NCI-H460 (cell line): ENCODE results near the gene TAS2R14. TPM values are rescaled to one million over a fixed set of nuclear protein-coding genes. Genes with fewer than 3 reads are reported as not detected.

Experiments
- DNase-seq: peaks from one replicate; pipeline ENCODE4 v3.0.0-alpha.2; 2016; ENCODE audit warnings: low read depth; ENCODE audit errors: extremely low read depth
- polyA plus RNA-seq: library from polyadenylated mRNA; depleted of rRNA; stranded (reverse); fragments of >200 nt; gene quantifications from 2 replicates; pipeline ENCODE4 v1.2.3, GENCODE V29; 2014; cell fraction: nucleus; rRNA removed
- total RNA-seq: library from RNA; depleted of rRNA; stranded (reverse); fragments of >200 nt; shearing (Covaris generic); gene quantifications from 2 replicates; pipeline ENCODE4 v1.2.3, GENCODE V29; 2014; rRNA removed

TAS2R14 gene, protein sequence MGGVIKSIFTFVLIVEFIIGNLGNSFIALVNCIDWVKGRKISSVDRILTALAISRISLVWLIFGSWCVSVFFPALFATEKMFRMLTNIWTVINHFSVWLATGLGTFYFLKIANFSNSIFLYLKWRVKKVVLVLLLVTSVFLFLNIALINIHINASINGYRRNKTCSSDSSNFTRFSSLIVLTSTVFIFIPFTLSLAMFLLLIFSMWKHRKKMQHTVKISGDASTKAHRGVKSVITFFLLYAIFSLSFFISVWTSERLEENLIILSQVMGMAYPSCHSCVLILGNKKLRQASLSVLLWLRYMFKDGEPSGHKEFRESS
- total RNA-seq, result 1.5 and 2.0 TPM in 2 replicates
- 2.2 and 5.4 TPM in 2 replicates for polyA plus RNA-seq

DNA sequence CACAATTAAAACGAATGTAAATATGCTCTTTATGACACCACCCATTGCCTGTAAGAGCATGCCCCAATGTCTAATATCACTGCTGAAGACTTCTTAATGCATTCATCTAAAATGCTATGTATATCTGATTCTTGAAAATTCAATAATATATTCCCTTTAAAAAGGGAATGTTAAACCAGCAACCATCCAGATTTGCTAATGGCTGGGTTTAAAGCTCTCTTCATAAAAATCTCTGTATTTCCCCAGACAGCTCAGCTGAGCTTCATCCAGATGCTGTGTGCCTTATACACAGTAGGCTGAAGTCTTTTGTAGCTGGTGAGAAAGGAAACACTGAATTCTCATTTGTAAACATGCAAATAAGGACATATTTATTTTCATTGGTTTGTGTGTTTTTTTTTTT is at the start of gene TAS2R14:
TAS2R14 (minus strand) TSS at position 101 of the 400 bp plus-strand sequence; CDS start at position 45, 56 bp downstream.
- DNase-seq, result no peak

DNA sequence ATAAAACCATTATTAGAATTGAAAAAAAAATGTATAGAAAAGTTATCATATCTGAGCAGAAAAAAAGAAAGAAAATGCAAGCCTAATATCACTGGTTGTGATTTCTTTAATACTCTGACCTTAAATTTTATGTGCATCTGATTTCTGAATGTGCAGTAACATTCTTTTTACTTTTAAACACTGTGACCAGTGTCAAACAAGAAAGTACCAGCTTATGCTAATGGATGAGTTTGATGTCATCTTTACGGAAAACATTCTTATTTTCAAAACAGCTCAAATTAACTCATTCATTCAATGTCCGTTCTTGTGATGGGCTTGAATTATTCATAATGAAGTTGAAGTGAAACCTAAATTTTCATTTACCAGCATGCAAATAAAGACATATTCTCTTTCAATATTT is 47.7 kb upstream of the TAS2R14 start, which contains the start of gene TAS2R50:
TAS2R50 (minus strand) TSS at position 101 of the 400 bp plus-strand sequence; CDS start at position 49, 52 bp downstream.
- DNase-seq, result no peak

DNA sequence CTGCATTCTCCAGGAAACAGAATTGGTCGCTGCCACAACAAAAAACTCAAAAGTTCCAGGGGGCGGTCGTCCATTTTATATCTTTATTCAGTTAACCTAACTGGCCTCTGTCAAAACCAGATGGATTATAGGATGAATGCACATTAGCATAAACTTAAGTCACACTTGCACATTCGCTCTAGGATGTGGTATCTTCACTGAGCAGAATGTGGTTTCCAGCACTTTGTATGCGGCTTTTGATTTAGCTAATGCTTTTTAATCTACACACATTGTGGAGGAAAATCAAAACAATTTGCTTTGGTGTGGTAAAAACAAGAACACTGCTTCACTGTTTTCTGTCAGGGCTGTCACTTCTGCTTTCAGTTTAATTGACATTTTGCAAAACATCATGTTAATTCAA is 43.2 kb upstream of the TAS2R14 start:
- no peak for DNase-seq

DNA sequence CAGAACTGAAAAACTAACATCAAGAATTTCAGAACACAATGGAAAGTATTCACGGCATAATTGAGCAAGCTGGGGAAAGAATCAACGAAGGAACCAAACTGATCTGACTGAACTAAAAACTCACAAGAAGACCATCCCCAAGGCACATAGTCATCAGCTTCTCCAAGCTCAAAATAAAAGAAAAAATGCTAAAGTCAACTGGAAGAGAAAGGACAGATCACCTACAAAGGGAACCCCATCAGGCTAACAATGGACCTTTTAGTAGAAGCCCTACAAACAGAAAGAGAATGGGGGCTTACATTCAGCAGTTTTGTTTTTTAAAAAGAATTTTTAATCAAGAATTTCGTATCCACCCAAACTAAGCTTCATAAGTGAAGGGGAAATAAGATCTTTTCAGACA is 35.9 kb upstream of the TAS2R14 start:
- DNase-seq, result no peak

DNA sequence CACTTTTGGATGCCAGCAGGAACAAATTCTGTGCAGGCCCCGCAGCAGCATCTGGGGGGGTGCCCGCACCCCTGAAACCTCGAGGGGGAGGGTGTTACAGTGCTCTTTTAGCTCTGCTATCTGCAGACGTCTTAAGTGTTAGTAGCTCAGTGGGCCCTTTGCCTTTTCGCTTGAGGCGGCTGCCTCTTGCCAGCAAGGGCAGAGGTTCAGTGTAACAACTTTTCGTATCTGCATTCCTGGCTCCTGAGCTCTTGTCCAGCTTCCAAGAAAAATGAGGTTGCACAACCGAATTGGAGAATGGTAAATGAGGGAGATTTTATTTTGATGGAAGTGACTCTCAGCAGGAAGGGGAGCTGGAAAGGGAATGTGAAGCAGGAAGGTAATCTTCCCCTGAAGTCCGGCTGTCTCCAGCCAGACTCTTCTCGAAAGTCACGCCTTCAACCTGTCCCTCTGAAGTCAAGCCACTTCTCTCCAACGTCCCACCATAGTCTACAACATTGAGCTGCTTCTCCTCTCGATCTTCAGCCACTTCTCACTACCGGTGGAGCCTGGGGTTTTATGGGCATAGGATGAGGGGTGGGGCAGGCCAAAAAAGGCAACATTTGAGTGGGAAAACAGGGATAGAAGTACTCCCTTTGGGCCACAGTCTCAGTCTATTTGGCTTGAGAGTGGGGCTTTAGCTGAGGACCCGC is 29.8 kb upstream of the TAS2R14 start:
- DNase-seq, result no peak

DNA sequence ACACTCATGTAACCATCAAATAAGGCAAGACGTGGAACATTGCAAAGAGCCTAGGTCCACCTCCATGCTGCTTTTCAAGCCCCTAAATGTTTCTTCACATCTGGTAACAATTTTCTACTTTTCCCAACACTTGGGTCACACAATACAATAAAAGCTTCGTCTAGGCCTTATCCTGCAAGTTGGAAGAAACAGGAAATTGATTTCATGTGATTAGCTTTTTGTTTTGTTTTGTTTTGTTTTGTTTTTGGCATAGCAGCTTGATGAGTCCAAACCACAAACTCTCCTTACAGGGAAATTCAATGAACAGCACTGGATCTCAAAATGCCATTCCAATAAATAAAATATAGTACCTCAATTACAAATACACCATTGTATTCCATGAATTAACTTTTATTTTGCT is 28.3 kb upstream of the TAS2R14 start:
- no peak for DNase-seq

DNA sequence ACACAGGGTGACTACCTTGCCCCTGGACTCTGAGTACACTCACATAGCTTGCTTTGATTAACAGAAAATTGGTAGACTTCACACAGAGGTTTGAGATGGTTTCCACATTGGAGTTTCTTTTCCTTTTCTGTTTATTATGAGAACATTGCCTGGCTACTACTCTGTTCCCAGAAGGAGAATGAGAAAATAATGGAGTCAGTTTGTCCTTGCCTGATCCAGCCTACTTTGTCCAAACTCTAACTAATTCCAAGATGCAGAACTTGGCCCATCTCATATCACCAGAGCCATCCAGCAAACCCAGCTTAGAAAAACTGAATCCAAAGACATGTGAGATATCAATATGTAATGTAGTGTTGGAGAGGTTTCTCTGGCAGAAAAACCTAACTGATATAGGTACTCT is 27.3 kb upstream of the TAS2R14 start:
- no peak for DNase-seq

DNA sequence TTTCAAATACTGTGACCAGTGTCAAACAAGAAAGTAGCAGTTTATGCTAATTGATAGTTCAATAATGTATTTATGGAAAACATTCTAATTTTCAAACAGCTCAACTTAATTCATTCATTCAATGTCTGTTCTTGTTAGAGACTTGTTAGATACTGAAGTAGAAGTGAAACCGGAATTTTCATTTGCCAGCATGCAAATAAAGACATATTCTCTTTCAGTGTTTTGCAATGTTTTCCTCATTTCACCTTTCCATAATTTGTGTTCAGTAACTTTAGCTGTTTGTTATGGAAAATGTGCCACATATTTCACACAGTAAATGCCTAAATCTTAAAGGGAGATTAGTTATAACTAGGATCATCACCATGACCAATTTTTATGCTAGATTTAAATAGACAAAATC is 26.4 kb upstream of the TAS2R14 start:
- DNase-seq, result no peak

DNA sequence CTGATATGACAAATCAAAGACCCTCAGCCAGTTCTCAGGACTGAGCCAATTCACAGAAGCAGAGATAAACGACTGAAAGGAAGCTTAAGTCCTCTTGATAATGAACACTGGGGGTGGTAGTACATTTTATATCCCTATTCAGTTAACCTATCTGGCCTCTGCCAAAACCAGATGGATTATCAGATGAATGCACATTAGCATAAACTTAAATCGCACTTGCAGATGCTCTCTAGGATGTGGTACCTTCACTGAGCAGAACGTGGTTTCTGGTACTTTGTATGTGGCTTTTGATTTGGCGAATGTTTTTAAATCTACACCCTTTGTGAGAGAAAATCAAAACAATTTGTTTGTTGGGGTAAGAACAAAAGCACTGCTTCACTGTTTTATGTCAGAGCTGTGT is 21.1 kb upstream of the TAS2R14 start:
- no peak for DNase-seq

DNA sequence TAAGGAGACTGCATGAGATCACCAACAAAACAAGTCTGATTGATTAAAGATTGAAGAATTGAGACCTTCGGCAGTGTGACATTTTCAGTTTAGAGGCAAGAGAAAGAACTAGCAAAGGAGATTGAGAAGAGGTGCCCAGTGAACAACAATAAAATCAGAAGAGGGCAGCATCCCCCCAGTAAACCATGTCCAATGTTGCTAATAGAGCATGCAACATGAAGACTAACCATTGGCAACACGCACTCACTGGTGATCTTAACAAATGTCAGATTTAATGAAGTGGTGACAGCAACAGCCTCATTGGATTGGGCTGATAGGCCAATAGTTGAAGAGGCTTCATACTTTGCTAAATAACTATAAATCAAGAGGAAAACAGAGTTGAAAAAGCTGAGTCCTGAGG is 20.7 kb upstream of the TAS2R14 start:
- no peak for DNase-seq

DNA sequence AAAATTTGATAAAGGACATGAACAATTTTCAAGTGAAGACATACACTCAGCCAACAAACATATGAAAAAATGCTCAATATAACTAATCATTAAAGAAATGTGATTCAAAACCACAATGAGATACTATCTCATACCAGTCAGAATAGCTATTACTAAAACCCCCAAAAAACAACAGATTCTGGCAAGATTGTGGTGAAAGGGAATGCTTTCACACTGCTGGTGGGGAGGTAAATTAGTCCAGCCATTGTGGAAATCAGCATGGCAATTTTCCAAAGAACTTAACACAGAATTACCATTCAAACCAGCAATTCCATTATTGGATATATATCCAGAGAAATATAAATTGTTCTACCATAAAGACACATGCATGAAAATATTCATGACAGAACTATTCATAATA is 18.7 kb upstream of the TAS2R14 start:
- no peak for DNase-seq

DNA sequence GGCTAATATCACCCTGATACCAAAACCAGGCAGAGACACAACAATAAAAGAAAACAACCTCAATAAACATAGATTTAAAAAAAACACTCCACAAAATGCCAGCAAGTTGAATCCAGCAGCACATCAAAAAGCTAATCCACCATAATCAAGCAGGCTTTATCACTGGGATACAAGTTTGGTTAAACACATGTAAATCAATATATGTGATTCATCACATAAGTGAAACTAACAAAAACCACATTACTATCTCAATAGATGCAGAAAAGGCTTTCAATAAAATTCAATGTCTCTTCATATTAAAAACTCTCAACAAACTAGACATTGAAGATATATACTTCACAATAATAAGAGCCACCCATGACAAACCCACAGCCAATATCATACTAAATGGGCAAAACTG is 17.0 kb upstream of the TAS2R14 start:
- DNase-seq, result no peak

DNA sequence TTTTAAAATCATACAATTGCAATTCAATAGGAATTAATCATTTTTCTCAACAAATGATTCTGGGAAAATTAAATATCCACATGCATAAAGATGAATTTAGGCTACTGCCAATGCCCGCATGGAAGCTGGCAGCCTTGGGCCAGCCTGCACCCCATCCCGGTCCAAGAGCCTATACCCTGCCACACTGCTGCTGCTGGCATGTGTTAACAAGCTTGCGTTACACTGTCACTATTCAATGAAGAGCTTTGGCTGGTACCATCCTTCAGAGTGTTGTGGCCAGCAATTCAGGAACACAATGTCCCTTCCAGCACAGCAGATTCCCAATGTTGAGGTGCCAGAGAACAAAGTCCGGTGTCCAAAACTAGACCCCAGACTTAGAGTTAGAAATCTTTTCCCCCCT is 13.6 kb upstream of the TAS2R14 start:
- no peak for DNase-seq

DNA sequence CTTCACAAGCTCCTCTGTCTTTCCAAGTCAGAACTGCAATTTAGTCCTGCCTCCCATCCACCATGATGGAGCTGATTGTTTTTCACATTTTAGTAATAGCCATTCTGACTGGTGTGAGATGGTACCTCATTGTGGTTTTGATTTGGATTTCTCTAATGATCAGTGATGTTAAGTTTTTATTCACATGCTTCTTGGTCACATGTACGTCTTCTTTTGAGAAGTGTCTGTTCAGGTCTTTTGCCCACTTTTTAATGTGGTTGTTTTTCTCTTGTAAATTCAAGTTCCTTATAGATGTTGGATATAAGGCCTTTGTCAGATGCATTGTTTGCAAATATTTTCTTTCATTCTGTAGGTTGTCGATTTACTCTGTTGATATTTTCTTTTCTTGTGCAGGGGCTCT is 4.1 kb upstream of the TAS2R14 start:
- DNase-seq, result no peak

DNA sequence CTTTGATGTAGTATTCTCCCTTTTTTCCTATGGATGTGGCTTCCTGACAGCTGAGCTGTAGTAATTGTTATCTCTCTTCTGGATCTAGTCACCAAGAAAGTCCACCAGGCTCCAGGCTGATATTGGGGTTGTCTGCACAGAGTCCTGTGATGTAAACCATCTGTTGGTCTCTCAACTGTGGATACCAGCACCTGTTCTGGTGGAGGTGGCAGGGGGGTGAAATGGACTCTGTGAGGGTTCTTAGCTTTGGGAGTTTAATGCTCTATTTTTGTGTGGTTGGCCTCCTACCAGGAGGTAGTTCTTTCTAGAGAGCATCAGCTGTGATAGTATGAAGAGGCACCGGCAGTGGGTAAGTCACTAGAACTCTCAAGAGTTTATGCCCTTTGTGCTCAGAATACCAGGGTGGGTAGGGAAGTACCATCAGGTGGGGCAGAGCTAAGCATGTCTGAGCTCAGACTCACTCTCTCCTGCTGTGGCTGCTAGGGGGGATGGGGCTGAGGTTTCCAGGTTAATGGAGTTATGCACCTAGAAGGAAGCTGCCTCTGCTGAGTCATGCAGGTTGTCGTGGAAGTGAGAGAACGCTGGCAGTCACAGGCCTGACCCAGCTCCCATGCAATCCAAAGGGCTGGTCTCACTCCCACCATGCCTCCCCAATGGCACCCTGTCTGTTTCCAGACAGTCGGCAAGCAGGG is 3.0 kb upstream of the TAS2R14 start:
- no peak for DNase-seq

DNA sequence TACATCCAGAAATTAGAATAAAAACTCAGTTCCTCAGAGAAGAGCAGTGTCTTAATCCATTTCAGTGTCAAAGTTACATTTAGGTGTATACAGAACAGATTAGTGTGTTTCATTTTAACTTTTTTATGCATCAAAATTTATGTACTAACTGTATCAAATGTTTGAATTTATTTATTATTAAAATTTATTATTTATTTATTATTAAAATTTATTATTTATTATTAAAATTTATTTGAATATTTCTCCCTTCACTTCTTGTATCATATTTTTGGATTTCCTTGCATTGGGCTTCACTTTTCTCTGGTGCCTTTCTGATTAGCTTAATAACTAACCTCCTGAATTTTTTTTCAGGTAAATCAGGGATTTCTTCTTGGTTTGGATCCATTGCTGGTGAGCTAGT is 2.3 kb upstream of the TAS2R14 start:
- DNase-seq, result no peak

DNA sequence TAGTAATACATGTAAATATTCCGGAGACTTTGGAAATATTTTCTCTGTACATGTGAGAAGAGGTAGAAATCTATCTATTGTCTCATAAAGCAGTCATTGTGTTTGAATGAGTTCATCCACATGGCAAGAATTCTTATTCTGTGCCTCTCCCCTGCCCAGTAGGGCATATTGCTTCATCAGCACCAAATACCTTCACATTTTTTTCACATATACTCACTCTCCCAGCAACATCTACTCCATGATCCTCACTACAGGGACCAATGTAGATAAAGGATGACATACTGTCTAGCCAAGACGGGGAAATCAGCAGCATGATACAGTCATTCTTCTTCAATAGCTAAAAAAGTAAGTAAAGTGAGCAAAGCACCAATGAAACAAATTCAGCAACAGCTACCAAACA is 1.3 kb upstream of the TAS2R14 start:
- DNase-seq, result no peak

DNA sequence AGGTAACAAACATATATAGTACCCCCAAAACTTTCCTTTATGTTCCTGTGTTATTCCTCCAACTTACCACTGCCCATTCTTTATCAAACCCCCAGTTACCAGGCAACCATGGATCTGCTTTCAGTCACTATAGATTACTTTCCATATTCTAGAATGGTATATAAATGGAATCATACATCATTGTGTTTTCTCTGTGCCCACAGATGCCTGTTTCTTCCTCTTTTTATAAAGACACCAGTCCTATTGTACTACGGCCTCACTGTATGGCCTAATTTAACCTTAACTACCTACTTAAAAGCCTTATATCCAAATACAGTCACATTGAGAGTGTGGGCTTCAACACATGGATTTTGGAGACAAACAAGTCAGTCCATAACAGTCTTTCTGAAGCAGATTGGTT is 2.6 kb downstream of the TAS2R14 start:
- no peak for DNase-seq

DNA sequence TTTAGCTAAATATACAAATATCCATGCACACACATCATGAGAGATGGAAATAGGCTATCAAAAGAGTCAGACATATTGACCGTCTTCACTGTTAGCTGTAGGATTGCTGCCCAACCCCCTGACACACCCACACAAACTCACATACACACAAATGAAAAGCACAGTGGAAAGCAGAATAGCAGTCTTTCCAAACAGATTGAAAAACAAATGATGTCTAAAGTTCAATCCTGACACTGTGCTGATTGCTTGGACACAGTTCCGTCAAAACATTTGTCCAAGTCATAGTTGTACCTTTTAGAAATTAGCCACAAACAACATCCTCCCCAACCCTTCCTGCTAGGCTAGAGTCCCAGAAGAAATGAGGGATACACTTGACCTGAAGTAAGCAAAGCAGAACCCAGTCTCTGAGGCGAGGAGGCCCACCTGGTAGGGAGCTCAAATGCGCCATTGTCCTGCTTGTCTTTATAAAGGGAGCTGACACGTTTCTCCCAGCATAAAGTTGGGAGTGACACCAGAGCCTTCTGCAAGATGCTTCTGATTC is 10.2 kb downstream of the TAS2R14 start, which contains the start of gene PRH2:
PRH2 (plus strand) TSS at position 491 of the 541 bp plus-strand sequence; CDS start at position 529, 38 bp downstream.
- no peak for DNase-seq

DNA sequence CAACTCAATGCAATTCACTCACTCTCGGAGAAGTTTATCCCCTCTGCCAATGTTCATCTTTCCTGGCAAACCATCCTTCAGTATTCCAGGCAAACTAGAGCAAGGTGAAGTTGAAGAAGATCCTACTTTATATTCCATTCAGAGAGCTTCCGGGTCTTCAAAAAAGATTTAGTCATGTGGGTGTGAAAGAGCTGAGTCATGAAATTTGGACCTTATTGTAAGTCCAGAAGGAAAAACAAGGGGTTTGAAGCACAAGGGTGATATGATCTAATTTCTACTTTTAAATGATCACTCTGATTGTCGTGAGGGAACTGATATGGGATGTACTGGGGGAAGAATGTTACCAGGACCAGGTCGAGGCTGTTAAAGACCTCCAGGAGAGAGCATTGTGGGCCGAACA is 12.8 kb downstream of the TAS2R14 start:
- no peak for DNase-seq

DNA sequence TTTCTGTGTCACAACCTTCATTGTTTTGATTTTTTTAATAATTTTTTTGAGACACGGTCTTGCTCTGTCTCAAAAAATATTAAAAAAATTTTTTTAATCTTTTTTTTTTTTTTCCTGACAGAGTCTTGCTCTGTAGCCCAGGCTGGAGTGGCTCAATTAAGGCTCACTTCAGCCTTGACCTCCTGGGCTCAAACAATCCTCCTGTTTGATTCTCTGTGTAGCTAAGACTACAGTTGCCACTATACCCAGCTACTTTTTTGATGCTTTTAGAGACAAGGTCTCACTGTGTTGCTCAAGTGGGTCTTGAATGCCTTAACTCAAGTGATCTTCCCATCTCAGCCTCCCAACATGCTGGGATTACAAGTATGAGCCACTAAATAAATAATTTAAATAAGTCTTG is 19.3 kb downstream of the TAS2R14 start:
- DNase-seq, result no peak
